ENCODE measurements around the gene LMAN2L.

Gene LMAN2L

GRCh38 chr2:96694816-96695455 is 44.9 kb downstream of the LMAN2L start:
- in situ Hi-C loops (cut with HindIII; ENCODE audit: low pct_ligation_motif_present, low sequenced_read_pairs) = no loop called here
- TF ChIP-seq CTCF (IDR thresholded peaks at IDR 0.05; ENCODE audit: low read depth, low read length, missing control alignments) = no peak
- no peak overlapping the region for H3K27ac ChIP-seq
- no peak overlapping the region for H3K4me3 ChIP-seq (ENCODE audit: low read depth, low read length)
- no peaks in the 10 kb centered on the region for H3K36me3 ChIP-seq (replicated peaks)
- H3K27me3 ChIP-seq (replicated peaks) = no peaks in the 10 kb centered on the region
- DNase-seq = no peak

GRCh38 chr2:96694279-96694678 is 45.6 kb downstream of the LMAN2L start:
- Histone ChIP-seq H3K4me3 (ENCODE audit: low read depth, low read length) (no peak overlapping the region), H3K27me3 (replicated peaks) (no peaks in the 10 kb centered on the region), H3K36me3 (replicated peaks) (no peaks in the 10 kb centered on the region), H3K27ac (no peak overlapping the region)
- in situ Hi-C loops (cut with HindIII; ENCODE audit: low pct_ligation_motif_present, low sequenced_read_pairs) = no loop called here
- no peak for DNase-seq
- no peak for TF ChIP-seq CTCF (IDR thresholded peaks at IDR 0.05; ENCODE audit: low read depth, low read length, missing control alignments)

- DNase-seq = no peak
- Histone ChIP-seq H3K4me3 (ENCODE audit: low read depth, low read length) (no peak overlapping the region), H3K27ac (no peak overlapping the region), H3K36me3 (replicated peaks) (no peaks in the 10 kb centered on the region), H3K27me3 (replicated peaks) (no peaks in the 10 kb centered on the region)
- in situ Hi-C loops (cut with HindIII; ENCODE audit: low pct_ligation_motif_present, low sequenced_read_pairs) = no loop called here
- no peak for TF ChIP-seq CTCF (IDR thresholded peaks at IDR 0.05; ENCODE audit: low read depth, low read length, missing control alignments)
These were observed 46.3 kb downstream of the LMAN2L start for GRCh38 chr2:96693286-96694200.

GRCh38 chr2:96692094-96692971 is 47.5 kb downstream of the LMAN2L start:
- Histone ChIP-seq H3K27ac (no peak overlapping the region), H3K27me3 (replicated peaks) (no peaks in the 10 kb centered on the region), H3K4me3 (ENCODE audit: low read depth, low read length) (no peak overlapping the region), H3K36me3 (replicated peaks) (no peaks in the 10 kb centered on the region)
- in situ Hi-C loops (cut with HindIII; ENCODE audit: low pct_ligation_motif_present, low sequenced_read_pairs) = no loop called here
- no peak for DNase-seq
- TF ChIP-seq CTCF (IDR thresholded peaks at IDR 0.05; ENCODE audit: low read depth, low read length, missing control alignments) = no peak

- in situ Hi-C loops (cut with HindIII; ENCODE audit: low pct_ligation_motif_present, low sequenced_read_pairs) = no loop called here
- Histone ChIP-seq H3K36me3 (replicated peaks) (no peaks in the 10 kb centered on the region), H3K27me3 (replicated peaks) (no peaks in the 10 kb centered on the region), H3K27ac (no peak overlapping the region), H3K4me3 (ENCODE audit: low read depth, low read length) (no peak overlapping the region)
- no peak for TF ChIP-seq CTCF (IDR thresholded peaks at IDR 0.05; ENCODE audit: low read depth, low read length, missing control alignments)
- DNase-seq = no peak
These were observed 48.7 kb downstream of the LMAN2L start for GRCh38 chr2:96691022-96691612.

Measured in brain microvascular endothelial cell (primary cell).